Neural crest cell (in vitro differentiated cells): ENCODE results near the gene SCMH1. TPM values are rescaled to one million over a fixed set of nuclear protein-coding genes. Genes with fewer than 3 reads are reported as not detected.
A peak's percentile ranks its signal among the peaks of the same experiment; 100 is the strongest.
"Not testable (repeated sequence)": the region's sequence is repeated elsewhere in the genome, so short reads cannot be mapped to it uniquely, and the experiment has no call there.

Experiments used
- DNase-seq: peaks from one replicate; pipeline ENCODE4 v3.0.0; 2021; ENCODE audit warnings: low read depth, mixed read lengths, low spot score
- H3K27ac Mint-ChIP-seq: one replicate; pipeline ENCODE4 v1.8.0; 2021; ENCODE audit warnings: mild to moderate bottlenecking, mixed read lengths; ENCODE audit not compliant: unreplicated experiment
- H3K27me3 Mint-ChIP-seq: 2 replicates; pipeline ENCODE4 v1.8.0; 2021; ENCODE audit warnings: low read depth, mild to moderate bottlenecking, mixed read lengths
- H3K36me3 Mint-ChIP-seq: 2 replicates; pipeline ENCODE4 v1.8.0; 2021; ENCODE audit warnings: low read depth, mild to moderate bottlenecking, mixed read lengths
- H3K4me1 Mint-ChIP-seq: 2 replicates; pipeline ENCODE4 v1.8.0; 2021; ENCODE audit warnings: mixed read lengths
- H3K4me3 Mint-ChIP-seq: one replicate; pipeline ENCODE4 v1.8.0; 2021; ENCODE audit warnings: mild to moderate bottlenecking, mixed read lengths
- H3K9me3 Mint-ChIP-seq: 2 replicates; pipeline ENCODE4 v1.8.0; 2021; ENCODE audit warnings: mixed read lengths
- CTCF ChIP-seq: fragments of 200-600 bp; sonication (generic); conservative IDR thresholded peaks from 2 replicates; pipeline ENCODE4 v1.5.0; 2021; ENCODE audit warnings: antibody characterized with exemption, mild to moderate bottlenecking
- total RNA-seq: library from RNA; stranded (reverse); gene quantifications from 2 replicates; pipeline ENCODE4 v1.2.1, GENCODE V29; 2021

Gene SCMH1
- total RNA-seq, 1 donor from 2014 or later: 50.6 TPM

GRCh38 chr1:41135196-41135947 is 106.7 kb downstream of the SCMH1 start:
- Mint-ChIP-seq H3K4me1 (no peaks in the 10 kb centered on the region), H3K9me3 (peaks cover 20% of the 10 kb centered on the region), H3K36me3 (peaks cover 69% of the 10 kb centered on the region), H3K27me3 (no peaks in the 10 kb centered on the region), H3K27ac (no peak overlapping the region), H3K4me3 (no peak overlapping the region)
- no peak for DNase-seq
- no peak for TF ChIP-seq CTCF

GRCh38 chr1:41134325-41134724 is 107.8 kb downstream of the SCMH1 start:
- peaks cover 65% of the 10 kb centered on the region for H3K36me3 Mint-ChIP-seq

GRCh38 chr1:41122851-41123518 is 119.1 kb downstream of the SCMH1 start:
- H3K4me3 Mint-ChIP-seq: no peak overlapping the region
- H3K36me3 Mint-ChIP-seq: peaks cover 8% of the 10 kb centered on the region
- no peak overlapping the region for H3K27ac Mint-ChIP-seq
- TF ChIP-seq CTCF: peak; percentile 72
- peaks cover 9% of the 10 kb centered on the region for H3K4me1 Mint-ChIP-seq
- DNase-seq: peak; percentile 4
- no peaks in the 10 kb centered on the region for H3K27me3 Mint-ChIP-seq
- H3K9me3 Mint-ChIP-seq: no peaks in the 10 kb centered on the region

More at GRCh38 chr1:41134325-41134724, 107.8 kb downstream of the SCMH1 start:
- H3K9me3 Mint-ChIP-seq: peaks cover 18% of the 10 kb centered on the region
- H3K4me3 Mint-ChIP-seq, H3K27ac Mint-ChIP-seq, H3K27me3 Mint-ChIP-seq, H3K4me1 Mint-ChIP-seq, DNase-seq: not testable (repeated sequence)

GRCh38 chr1:41122148-41122547 is 120.0 kb downstream of the SCMH1 start:
- H3K36me3 Mint-ChIP-seq: peaks cover 13% of the 10 kb centered on the region
- no peak for DNase-seq
- peaks cover 9% of the 10 kb centered on the region for H3K4me1 Mint-ChIP-seq
- no peak overlapping the region for H3K4me3 Mint-ChIP-seq
- H3K27ac Mint-ChIP-seq: no peak overlapping the region
- no peaks in the 10 kb centered on the region for H3K9me3 Mint-ChIP-seq
- TF ChIP-seq CTCF: no peak
- H3K27me3 Mint-ChIP-seq: no peaks in the 10 kb centered on the region

- Mint-ChIP-seq H3K27me3 (no peaks in the 10 kb centered on the region), H3K4me3 (no peak overlapping the region), H3K4me1 (peaks cover 8% of the 10 kb centered on the region), H3K36me3 (peaks cover 19% of the 10 kb centered on the region), H3K27ac (no peak overlapping the region), H3K9me3 (no peaks in the 10 kb centered on the region)
- DNase-seq: no peak
- TF ChIP-seq CTCF: no peak
These were observed 123.5 kb downstream of the SCMH1 start for GRCh38 chr1:41118645-41119044.

GRCh38 chr1:41117241-41117640 is 124.9 kb downstream of the SCMH1 start:
- not testable (repeated sequence) for H3K4me1 Mint-ChIP-seq, H3K4me3 Mint-ChIP-seq, H3K27me3 Mint-ChIP-seq, H3K9me3 Mint-ChIP-seq, H3K27ac Mint-ChIP-seq, DNase-seq
- peak; percentile 30 for TF ChIP-seq CTCF
- H3K36me3 Mint-ChIP-seq: peaks cover 19% of the 10 kb centered on the region
